ENCODE measurements around the gene NAPSA.
"Not testable (repeated sequence)": the region's sequence is repeated elsewhere in the genome, so short reads cannot be mapped to it uniquely, and the experiment has no call there.

The NAPSA gene

GRCh38 chr19:50332244-50333038 is 33.0 kb downstream of the NAPSA start:
- peak overlapping the region in 1 of 2 donors; percentile 70 for H3K27ac ChIP-seq
- H3K4me3 ChIP-seq = peak overlapping the region; percentile 74
- TF ChIP-seq, protein P1, sequence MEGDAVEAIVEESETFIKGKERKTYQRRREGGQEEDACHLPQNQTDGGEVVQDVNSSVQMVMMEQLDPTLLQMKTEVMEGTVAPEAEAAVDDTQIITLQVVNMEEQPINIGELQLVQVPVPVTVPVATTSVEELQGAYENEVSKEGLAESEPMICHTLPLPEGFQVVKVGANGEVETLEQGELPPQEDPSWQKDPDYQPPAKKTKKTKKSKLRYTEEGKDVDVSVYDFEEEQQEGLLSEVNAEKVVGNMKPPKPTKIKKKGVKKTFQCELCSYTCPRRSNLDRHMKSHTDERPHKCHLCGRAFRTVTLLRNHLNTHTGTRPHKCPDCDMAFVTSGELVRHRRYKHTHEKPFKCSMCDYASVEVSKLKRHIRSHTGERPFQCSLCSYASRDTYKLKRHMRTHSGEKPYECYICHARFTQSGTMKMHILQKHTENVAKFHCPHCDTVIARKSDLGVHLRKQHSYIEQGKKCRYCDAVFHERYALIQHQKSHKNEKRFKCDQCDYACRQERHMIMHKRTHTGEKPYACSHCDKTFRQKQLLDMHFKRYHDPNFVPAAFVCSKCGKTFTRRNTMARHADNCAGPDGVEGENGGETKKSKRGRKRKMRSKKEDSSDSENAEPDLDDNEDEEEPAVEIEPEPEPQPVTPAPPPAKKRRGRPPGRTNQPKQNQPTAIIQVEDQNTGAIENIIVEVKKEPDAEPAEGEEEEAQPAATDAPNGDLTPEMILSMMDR (IDR thresholded peaks at IDR 0.05) = no peak
- DNase-seq (ENCODE audit: low spot score) = no peak

DNA sequence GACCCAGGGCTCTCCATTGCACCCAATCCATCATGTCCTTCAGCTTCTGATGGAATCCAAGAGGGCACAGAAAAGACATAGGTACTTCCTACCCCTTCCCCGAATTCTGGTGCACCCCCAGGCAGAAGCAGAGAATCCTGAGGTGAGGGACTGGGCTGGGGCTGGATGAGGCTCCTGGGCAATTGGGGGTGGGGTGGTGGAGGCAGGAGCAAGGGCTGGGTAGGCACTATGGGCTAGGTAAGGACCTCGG is 33.5 kb downstream of the NAPSA start:
- TF ChIP-seq, protein P1 (IDR thresholded peaks at IDR 0.05) = no peak
- peak overlapping the region; percentile 74 for H3K4me3 ChIP-seq
- H3K27ac ChIP-seq = peak overlapping the region in 1 of 2 donors; percentile 70
- DNase-seq (ENCODE audit: low spot score) = no peak

- Histone ChIP-seq H3K4me3 (peak overlapping the region; percentile 65), H3K27ac (peak overlapping the region in 1 of 2 donors; percentile 70)
- DNase-seq (ENCODE audit: low spot score) = no peak
- TF ChIP-seq, protein P1 (IDR thresholded peaks at IDR 0.05) = no peak
Measured at GRCh38 chr19:50331221-50331993, 34.0 kb downstream of the NAPSA start.

DNA sequence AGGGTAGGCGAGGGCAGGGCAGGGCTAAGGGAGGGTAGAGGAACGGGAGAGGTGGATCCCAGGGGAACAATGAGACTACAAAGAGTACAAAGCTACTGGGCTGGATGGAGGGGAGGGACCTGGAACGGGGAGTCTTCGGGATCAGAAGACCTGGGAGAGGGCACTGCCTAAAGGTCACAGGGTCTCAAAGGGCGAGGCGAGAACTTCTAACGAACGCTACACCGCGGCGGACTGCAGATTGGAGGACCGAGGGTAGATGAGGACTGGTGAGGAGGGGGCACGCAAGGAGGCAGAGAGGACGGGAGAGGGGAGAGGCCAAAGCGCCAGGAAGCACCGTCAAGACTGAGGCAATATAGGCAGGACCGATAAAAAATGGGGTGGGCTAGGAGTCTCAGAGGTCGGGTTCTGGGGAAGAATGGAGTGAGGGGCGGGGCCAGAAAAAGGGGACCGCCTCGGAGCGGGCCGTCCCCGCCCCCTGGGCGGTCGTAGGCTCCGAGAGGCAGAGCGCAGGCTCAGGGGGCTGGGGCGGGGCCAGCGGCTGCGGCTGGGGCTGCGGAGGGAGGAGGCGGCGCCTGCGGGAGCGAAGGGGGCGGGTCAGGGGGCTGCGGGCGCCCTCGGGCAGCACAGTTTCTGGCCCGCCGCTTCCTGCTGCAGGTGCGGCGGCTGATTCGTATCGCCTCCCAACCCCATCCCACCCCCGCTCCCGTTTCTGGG is 34.9 kb downstream of the NAPSA start:
- DNase-seq (ENCODE audit: low spot score) = no peak
- Histone ChIP-seq H3K4me3 (peak overlapping the region; percentile 65), H3K27ac (no peak overlapping the region)
- TF ChIP-seq, protein P1 (IDR thresholded peaks at IDR 0.05) = no peak

DNA sequence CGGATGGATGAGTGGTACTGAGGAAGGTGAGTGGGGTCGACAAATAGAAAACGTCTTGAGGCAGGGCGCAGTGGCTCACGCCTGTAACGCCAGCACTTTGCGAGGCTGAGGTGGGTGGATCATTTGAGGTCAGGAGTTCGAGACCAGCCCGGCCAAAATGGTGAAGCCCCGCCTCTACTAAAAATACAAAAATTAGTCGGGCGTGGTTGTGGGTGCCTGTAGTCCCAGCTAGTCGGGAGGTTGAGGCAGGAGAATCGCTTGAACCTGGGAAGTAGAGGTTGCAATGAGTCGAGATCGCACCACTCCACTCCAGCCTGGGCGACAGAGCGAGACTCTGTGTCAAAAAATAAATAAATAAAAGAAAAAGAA is 35.5 kb downstream of the NAPSA start:
- DNase-seq (ENCODE audit: low spot score) = not testable (repeated sequence)
- H3K27ac ChIP-seq = peak overlapping the region in 1 of 2 donors; percentile 67
- peak overlapping the region; percentile 65 for H3K4me3 ChIP-seq

GRCh38 chr19:50329146-50329925 is 36.1 kb downstream of the NAPSA start, which contains the start of gene KCNC3:
KCNC3 (minus strand) TSS chr19:50329377; CDS start chr19:50329082, 295 bp downstream.
- peak within 1 kb of the TSS; percentile 65 for H3K4me3 ChIP-seq
- TF ChIP-seq, protein P1 (IDR thresholded peaks at IDR 0.05) = no peak
- peak within 1 kb of the TSS; percentile 22 to 67 for H3K27ac ChIP-seq
- peak; percentile 96 for DNase-seq (ENCODE audit: low spot score)

GRCh38 chr19:50328873-50329145 is 36.6 kb downstream of the NAPSA start:
- DNase-seq (ENCODE audit: low spot score) = no peak
- TF ChIP-seq, protein P1 (IDR thresholded peaks at IDR 0.05) = no peak
- Histone ChIP-seq H3K4me3 (peak overlapping the region; percentile 65), H3K27ac (peak overlapping the region in 1 of 2 donors; percentile 57)
